ENCODE results near the gene MB.
"Not testable (repeated sequence)": the region's sequence is repeated elsewhere in the genome, so short reads cannot be mapped to it uniquely, and the experiment has no call there.

MB gene

GRCh38 chr22:35617137-35617755, at the start of gene MB:
Gene MB, minus strand, starts transcription at chr22:35617329. Its CDS starts 72 bp downstream, at chr22:35617257.
- no peak for DNase-seq (ENCODE audit: low spot score)

GRCh38 chr22:35666699-35667098, 49.6 kb upstream of the MB start:
- DNase-seq (ENCODE audit: low spot score), result not testable (repeated sequence)

- DNase-seq (ENCODE audit: low spot score), result no peak
Observed at GRCh38 chr22:35664955-35665587, 47.9 kb upstream of the MB start.

GRCh38 chr22:35663371-35663770, 46.2 kb upstream of the MB start:
- DNase-seq (ENCODE audit: low spot score), result no peak

- no peak for DNase-seq (ENCODE audit: low spot score)
Observed at GRCh38 chr22:35662914-35663313, 45.8 kb upstream of the MB start.

GRCh38 chr22:35661464-35661863, 44.3 kb upstream of the MB start:
- DNase-seq (ENCODE audit: low spot score), result no peak

- peak; percentile 80 for DNase-seq (ENCODE audit: low spot score)
Observed at GRCh38 chr22:35660291-35661127, 43.4 kb upstream of the MB start.

- no peak for DNase-seq (ENCODE audit: low spot score)
Observed at GRCh38 chr22:35657571-35658312, 40.6 kb upstream of the MB start.

- no peak for DNase-seq (ENCODE audit: low spot score)
Observed at GRCh38 chr22:35656284-35656752, 39.2 kb upstream of the MB start.

GRCh38 chr22:35653824-35654223, 36.7 kb upstream of the MB start:
- DNase-seq (ENCODE audit: low spot score), result no peak

- DNase-seq (ENCODE audit: low spot score), result no peak
Observed at GRCh38 chr22:35651085-35651484, 34.0 kb upstream of the MB start.

- DNase-seq (ENCODE audit: low spot score), result no peak
Observed at GRCh38 chr22:35649636-35650250, 32.6 kb upstream of the MB start.

GRCh38 chr22:35649026-35649553, 32.0 kb upstream of the MB start:
- no peak for DNase-seq (ENCODE audit: low spot score)

- peak; percentile 72 for DNase-seq (ENCODE audit: low spot score)
Observed at GRCh38 chr22:35648066-35649025, 31.2 kb upstream of the MB start, which contains the start of gene APOL6. Gene APOL6, plus strand, starts transcription at chr22:35648446. Its CDS starts 7,980 bp downstream, at chr22:35656426.

- DNase-seq (ENCODE audit: low spot score), result no peak
Observed at GRCh38 chr22:35645646-35646045, 28.5 kb upstream of the MB start.

- no peak for DNase-seq (ENCODE audit: low spot score)
Observed at GRCh38 chr22:35643991-35644390, 26.9 kb upstream of the MB start.

- no peak for DNase-seq (ENCODE audit: low spot score)
Observed at GRCh38 chr22:35642305-35642741, 25.2 kb upstream of the MB start.

GRCh38 chr22:35641494-35642120, 24.5 kb upstream of the MB start:
- no peak for DNase-seq (ENCODE audit: low spot score)

GRCh38 chr22:35638410-35638809, 21.3 kb upstream of the MB start:
- no peak for DNase-seq (ENCODE audit: low spot score)

- DNase-seq (ENCODE audit: low spot score), result no peak
Observed at GRCh38 chr22:35638001-35638400, 20.9 kb upstream of the MB start.
